ENCODE measurements around the gene WNK1. TPM values are rescaled to one million over a fixed set of nuclear protein-coding genes. Genes with fewer than 3 reads are reported as not detected.

WNK1 gene
- total RNA-seq, 1 experiment from 2014 or later, result 183 TPM

DNA sequence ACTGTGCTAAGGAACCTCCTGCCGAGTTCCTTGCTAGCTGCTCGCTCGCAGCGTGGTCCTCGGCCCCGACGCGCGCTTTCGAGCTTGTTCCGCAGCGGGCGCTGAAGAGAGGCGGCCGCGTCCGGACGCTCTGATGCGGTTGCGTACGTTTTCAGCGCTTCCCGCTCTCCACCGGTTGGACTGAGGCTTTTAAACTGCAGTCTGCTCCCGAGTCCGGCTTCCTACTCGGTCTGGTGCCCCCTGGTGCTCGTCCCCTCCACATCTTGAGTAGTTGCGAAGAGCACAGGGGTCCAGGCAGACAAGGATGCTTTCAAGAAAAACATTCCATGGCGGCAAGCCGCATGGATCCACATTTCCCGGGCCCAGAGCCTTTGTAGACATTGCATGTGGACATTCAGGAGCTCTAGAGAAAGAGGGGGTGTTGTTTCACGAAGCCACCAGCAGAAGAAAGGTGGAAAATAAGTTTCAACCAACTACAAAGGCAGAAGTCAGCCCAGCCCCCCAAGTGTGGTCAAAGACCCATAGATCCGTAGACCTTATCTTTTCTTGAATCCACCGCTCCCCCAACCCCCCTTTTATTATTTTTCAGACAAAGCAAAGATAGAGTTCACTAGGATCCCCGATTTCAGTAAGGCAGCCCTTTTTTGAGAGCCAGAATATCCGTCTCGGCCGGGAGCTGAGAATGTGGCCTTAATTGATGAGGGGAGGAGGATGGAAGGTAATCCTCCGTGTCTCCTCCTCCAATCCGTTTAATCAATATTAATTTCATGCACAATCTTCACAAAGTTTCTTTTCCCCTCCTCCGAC is 984 bp upstream of the WNK1 start:
- Histone ChIP-seq H3K79me2 (ENCODE audit: low read length) (peaks cover 40% of the 10 kb centered on the region), H2AFZ (ENCODE audit: low read length) (peak overlapping the region; percentile 79), H3K9ac (ENCODE audit: low read length) (peak overlapping the region; percentile 79)

DNA sequence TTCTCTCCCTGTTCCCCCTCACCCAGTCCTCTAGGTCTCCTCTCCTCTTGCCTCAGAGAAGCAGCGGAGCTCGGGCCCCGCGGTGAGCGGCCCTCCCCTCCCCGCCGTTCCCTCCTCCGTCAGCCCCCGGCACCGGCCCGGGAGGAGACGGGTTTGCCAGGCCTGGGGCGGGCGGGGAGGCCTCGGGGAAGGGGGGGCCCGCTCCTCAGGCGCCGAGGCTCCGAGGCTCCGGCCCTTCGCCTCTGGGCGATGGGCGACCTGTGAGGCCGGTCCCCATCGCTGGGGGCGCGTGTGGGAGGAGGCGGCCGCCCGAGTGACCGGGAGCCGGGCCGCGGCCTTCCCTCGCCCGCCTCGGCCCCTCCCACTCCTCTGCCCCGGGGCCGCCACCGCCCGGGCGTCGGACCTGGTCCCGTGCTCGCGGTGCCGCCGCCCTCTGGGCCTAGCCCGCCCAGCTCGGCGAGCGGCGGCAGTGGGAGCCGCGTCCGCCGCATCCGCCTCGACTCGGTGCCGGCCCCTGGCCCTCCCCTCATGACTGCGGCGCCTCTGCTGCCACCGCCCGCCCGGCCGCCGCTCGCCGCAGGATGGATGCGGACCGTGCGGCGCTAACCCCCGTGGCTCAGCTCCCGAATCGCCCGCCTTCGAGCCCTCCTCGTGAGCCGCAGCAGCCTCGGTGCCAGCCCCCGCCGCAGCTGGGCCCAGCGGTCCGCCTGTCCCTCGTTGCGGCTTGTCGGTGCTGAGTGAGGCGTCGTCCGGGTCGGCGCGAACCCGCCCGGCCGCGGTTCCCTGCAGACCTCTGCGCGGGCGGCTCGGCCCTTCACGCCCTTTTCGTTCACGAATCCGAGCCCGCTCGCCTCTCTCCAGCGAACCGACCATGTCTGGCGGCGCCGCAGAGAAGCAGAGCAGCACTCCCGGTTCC is 574 bp downstream of the WNK1 start:
- Histone ChIP-seq H3K27ac (ENCODE audit: low read length) (peak overlapping the region; percentile 73), H3K4me1 (ENCODE audit: low read length) (peaks cover 46% of the 10 kb centered on the region), H4K20me1 (ENCODE audit: insufficient read depth, low read depth, low read length) (peaks cover 43% of the 10 kb centered on the region), H3K9me2 (replicated peaks; ENCODE audit: insufficient read depth, low read length) (no peaks in the 10 kb centered on the region), H3K9ac (ENCODE audit: low read length) (peak overlapping the region; percentile 91), H3K4me2 (ENCODE audit: low read depth, low read length, poor library complexity, severe bottlenecking) (peak overlapping the region; percentile 81), H2AFZ (ENCODE audit: low read length) (no peak overlapping the region), H3K9me3 (ENCODE audit: low read length) (no peaks in the 10 kb centered on the region), H3K36me3 (ENCODE audit: insufficient read depth, low read length) (peaks cover 20% of the 10 kb centered on the region), H3K79me2 (ENCODE audit: low read length) (peaks cover 56% of the 10 kb centered on the region), H3K27me3 (ENCODE audit: low read length) (no peaks in the 10 kb centered on the region), H3K4me3 (ENCODE audit: low read length) (peak overlapping the region; percentile 99)
- peak; percentile 72 for DNase-seq

More for the DNA sequence above, 984 bp upstream of the WNK1 start:
- Histone ChIP-seq H3K4me1 (ENCODE audit: low read length) (peaks cover 37% of the 10 kb centered on the region), H3K27ac (ENCODE audit: low read length) (peak overlapping the region; percentile 92), H3K27me3 (ENCODE audit: low read length) (no peaks in the 10 kb centered on the region), H3K36me3 (ENCODE audit: insufficient read depth, low read length) (peaks cover 13% of the 10 kb centered on the region), H3K9me3 (ENCODE audit: low read length) (no peaks in the 10 kb centered on the region), H4K20me1 (ENCODE audit: insufficient read depth, low read depth, low read length) (peaks cover 33% of the 10 kb centered on the region), H3K4me2 (ENCODE audit: low read depth, low read length, poor library complexity, severe bottlenecking) (peak overlapping the region; percentile 81), H3K9me2 (replicated peaks; ENCODE audit: insufficient read depth, low read length) (no peaks in the 10 kb centered on the region), H3K4me3 (ENCODE audit: low read length) (peak overlapping the region; percentile 99)
- peak; percentile 98 for DNase-seq

DNA sequence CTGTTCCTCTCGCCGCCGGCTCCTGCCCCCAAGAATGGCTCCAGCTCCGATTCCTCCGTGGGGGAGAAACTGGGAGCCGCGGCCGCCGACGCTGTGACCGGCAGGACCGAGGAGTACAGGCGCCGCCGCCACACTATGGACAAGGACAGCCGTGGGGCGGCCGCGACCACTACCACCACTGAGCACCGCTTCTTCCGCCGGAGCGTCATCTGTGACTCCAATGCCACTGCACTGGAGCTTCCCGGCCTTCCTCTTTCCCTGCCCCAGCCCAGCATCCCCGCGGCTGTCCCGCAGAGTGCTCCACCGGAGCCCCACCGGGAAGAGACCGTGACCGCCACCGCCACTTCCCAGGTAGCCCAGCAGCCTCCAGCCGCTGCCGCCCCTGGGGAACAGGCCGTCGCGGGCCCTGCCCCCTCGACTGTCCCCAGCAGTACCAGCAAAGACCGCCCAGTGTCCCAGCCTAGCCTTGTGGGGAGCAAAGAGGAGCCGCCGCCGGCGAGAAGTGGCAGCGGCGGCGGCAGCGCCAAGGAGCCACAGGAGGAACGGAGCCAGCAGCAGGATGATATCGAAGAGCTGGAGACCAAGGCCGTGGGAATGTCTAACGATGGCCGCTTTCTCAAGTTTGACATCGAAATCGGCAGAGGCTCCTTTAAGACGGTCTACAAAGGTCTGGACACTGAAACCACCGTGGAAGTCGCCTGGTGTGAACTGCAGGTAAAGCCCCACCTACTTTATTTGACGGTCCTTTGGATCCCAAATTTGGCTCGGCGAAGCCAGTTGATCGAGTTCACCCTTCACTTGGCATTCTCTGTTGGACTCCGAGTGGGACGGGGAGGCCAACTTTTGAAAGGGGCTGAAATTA is 1.5 kb downstream of the WNK1 start:
- Histone ChIP-seq H3K4me1 (ENCODE audit: low read length) (peaks cover 46% of the 10 kb centered on the region), H3K9me3 (ENCODE audit: low read length) (no peaks in the 10 kb centered on the region), H3K4me2 (ENCODE audit: low read depth, low read length, poor library complexity, severe bottlenecking) (peak overlapping the region; percentile 81), H3K9ac (ENCODE audit: low read length) (peak overlapping the region; percentile 91), H4K20me1 (ENCODE audit: insufficient read depth, low read depth, low read length) (peaks cover 43% of the 10 kb centered on the region), H3K9me2 (replicated peaks; ENCODE audit: insufficient read depth, low read length) (no peaks in the 10 kb centered on the region), H3K27me3 (ENCODE audit: low read length) (no peaks in the 10 kb centered on the region), H3K4me3 (ENCODE audit: low read length) (peak overlapping the region; percentile 99), H2AFZ (ENCODE audit: low read length) (no peak overlapping the region), H3K79me2 (ENCODE audit: low read length) (peaks cover 65% of the 10 kb centered on the region), H3K36me3 (ENCODE audit: insufficient read depth, low read length) (peaks cover 20% of the 10 kb centered on the region), H3K27ac (ENCODE audit: low read length) (peak overlapping the region; percentile 73)
- DNase-seq, result peak; percentile 75

DNA sequence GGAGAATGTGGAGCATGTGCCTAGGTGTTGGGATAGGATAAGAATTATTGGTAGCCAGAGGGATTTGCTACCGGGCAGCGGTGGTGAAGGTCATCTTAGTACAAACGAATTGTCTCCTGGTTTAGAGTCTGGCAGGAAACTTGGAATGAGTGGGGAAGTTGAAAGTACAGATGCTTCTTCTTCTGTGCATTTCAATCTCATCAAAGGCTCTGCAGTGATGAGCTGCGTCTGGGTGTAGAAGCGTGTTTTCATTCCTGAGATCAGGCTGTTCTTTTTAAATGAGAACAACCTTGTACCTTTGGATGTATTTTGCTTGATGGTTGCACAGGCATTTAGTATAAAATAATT is 2.1 kb downstream of the WNK1 start:
- Histone ChIP-seq H3K27ac (ENCODE audit: low read length) (peak overlapping the region; percentile 73), H3K36me3 (ENCODE audit: insufficient read depth, low read length) (peaks cover 20% of the 10 kb centered on the region), H4K20me1 (ENCODE audit: insufficient read depth, low read depth, low read length) (peaks cover 43% of the 10 kb centered on the region), H3K79me2 (ENCODE audit: low read length) (peaks cover 71% of the 10 kb centered on the region), H3K9me3 (ENCODE audit: low read length) (no peaks in the 10 kb centered on the region), H3K4me1 (ENCODE audit: low read length) (peaks cover 46% of the 10 kb centered on the region), H3K9ac (ENCODE audit: low read length) (peak overlapping the region; percentile 91), H3K9me2 (replicated peaks; ENCODE audit: insufficient read depth, low read length) (no peaks in the 10 kb centered on the region), H3K4me3 (ENCODE audit: low read length) (peak overlapping the region; percentile 99), H3K27me3 (ENCODE audit: low read length) (no peaks in the 10 kb centered on the region), H2AFZ (ENCODE audit: low read length) (no peak overlapping the region), H3K4me2 (ENCODE audit: low read depth, low read length, poor library complexity, severe bottlenecking) (peak overlapping the region; percentile 81)
- DNase-seq, result peak; percentile 61

DNA sequence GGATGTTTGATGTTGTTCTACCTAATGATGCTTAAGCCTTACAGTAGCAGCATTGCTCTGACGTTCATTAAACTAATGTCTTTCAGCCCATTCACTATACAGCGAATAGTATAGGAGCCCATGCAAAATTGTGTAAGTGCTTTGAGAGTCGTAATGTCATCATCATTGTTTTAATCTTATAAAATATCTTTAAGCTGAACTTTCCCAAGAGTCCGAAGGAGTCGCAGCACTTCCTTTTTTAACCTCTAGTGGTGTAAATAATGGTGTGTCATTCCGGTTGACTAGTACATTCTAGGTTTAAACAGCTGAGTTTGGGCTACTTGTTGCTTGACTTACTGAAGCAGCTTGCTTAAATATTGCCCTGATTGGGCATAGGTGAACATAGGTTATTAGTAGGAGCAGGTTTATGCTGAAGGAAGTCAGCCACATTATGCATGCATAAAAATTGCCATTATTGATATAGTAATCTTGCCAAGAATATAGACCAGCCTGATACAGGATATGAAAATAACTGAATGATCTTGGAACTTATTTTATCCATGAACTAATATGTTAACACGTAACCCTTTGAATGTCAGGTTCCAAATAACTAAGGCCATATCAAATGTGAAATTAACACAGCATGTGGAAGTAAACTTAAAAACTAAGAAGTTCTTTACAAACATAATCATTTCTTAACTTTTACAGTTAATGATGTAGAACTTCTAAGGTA is 2.6 kb downstream of the WNK1 start:
- Histone ChIP-seq H3K79me2 (ENCODE audit: low read length) (peaks cover 76% of the 10 kb centered on the region), H3K9me2 (replicated peaks; ENCODE audit: insufficient read depth, low read length) (no peaks in the 10 kb centered on the region), H2AFZ (ENCODE audit: low read length) (no peak overlapping the region), H3K27ac (ENCODE audit: low read length) (peak overlapping the region; percentile 73), H4K20me1 (ENCODE audit: insufficient read depth, low read depth, low read length) (peaks cover 43% of the 10 kb centered on the region), H3K27me3 (ENCODE audit: low read length) (no peaks in the 10 kb centered on the region), H3K4me1 (ENCODE audit: low read length) (peaks cover 43% of the 10 kb centered on the region), H3K4me2 (ENCODE audit: low read depth, low read length, poor library complexity, severe bottlenecking) (peak overlapping the region; percentile 81), H3K4me3 (ENCODE audit: low read length) (peak overlapping the region; percentile 99), H3K9ac (ENCODE audit: low read length) (peak overlapping the region; percentile 91), H3K36me3 (ENCODE audit: insufficient read depth, low read length) (peaks cover 20% of the 10 kb centered on the region), H3K9me3 (ENCODE audit: low read length) (no peaks in the 10 kb centered on the region)
- DNase-seq, result peak; percentile 73

DNA sequence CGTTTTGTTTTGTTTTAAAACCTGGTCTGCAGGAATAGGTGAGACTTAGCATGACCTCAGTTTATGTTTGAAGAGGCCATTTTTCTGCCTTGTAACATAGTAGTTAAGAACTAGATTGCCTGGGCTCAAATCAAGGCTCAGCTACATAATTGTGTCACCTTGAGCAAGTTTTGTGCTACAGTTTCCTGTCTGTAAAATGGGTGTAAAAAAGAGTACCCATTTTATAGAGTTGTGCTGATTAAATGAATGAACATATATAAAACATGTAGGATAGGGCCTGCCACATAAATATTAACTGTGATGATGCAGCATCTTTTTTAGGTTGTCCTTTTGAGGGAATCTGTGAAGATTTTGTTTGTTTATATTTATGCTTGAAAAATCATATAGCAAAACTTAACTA is 7.2 kb downstream of the WNK1 start:
- H3K4me2 ChIP-seq (ENCODE audit: low read depth, low read length, poor library complexity, severe bottlenecking), result no peak overlapping the region
- no peak overlapping the region for H2AFZ ChIP-seq (ENCODE audit: low read length)
- peaks cover 27% of the 10 kb centered on the region for H4K20me1 ChIP-seq (ENCODE audit: insufficient read depth, low read depth, low read length)
- H3K9me3 ChIP-seq (ENCODE audit: low read length), result no peaks in the 10 kb centered on the region
- no peak for DNase-seq
- no peak overlapping the region for H3K4me3 ChIP-seq (ENCODE audit: low read length)
- peaks cover 17% of the 10 kb centered on the region for H3K36me3 ChIP-seq (ENCODE audit: insufficient read depth, low read length)
- no peaks in the 10 kb centered on the region for H3K27me3 ChIP-seq (ENCODE audit: low read length)
- H3K79me2 ChIP-seq (ENCODE audit: low read length), result peaks cover 98% of the 10 kb centered on the region
- no peaks in the 10 kb centered on the region for H3K9me2 ChIP-seq (replicated peaks; ENCODE audit: insufficient read depth, low read length)
- no peak overlapping the region for H3K27ac ChIP-seq (ENCODE audit: low read length)
- peaks cover 41% of the 10 kb centered on the region for H3K4me1 ChIP-seq (ENCODE audit: low read length)
- no peak overlapping the region for H3K9ac ChIP-seq (ENCODE audit: low read length)

DNA sequence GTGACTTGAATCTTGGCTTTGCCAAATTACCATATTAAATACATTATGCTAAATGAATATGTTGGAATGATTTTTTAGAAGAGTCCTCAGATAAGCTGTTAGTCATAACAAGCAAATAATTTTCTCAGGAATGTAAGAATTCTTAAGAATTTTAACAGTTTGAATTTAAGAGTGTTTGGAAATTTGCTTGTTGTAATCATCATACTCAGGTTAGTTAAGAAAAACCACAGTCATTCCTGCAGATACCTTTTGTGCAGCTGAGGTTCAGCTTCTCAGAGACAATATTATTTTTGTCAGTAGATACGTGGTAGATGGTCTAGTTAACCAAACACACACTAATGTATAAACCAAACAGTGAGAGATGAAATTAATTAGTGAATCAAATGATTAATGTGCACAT is 8.9 kb downstream of the WNK1 start:
- Histone ChIP-seq H3K4me3 (ENCODE audit: low read length) (no peak overlapping the region), H3K4me2 (ENCODE audit: low read depth, low read length, poor library complexity, severe bottlenecking) (no peak overlapping the region), H4K20me1 (ENCODE audit: insufficient read depth, low read depth, low read length) (peaks cover 11% of the 10 kb centered on the region; the same call in 1 of the 2 replicates)

More for the DNA sequence above, 8.9 kb downstream of the WNK1 start:
- Histone ChIP-seq H3K36me3 (ENCODE audit: insufficient read depth, low read length) (peaks cover 8% of the 10 kb centered on the region), H3K27me3 (ENCODE audit: low read length) (no peaks in the 10 kb centered on the region), H2AFZ (ENCODE audit: low read length) (no peak overlapping the region), H3K4me1 (ENCODE audit: low read length) (peaks cover 28% of the 10 kb centered on the region), H3K79me2 (ENCODE audit: low read length) (peaks cover 98% of the 10 kb centered on the region), H3K9ac (ENCODE audit: low read length) (no peak overlapping the region), H3K9me3 (ENCODE audit: low read length) (no peaks in the 10 kb centered on the region), H3K9me2 (replicated peaks; ENCODE audit: insufficient read depth, low read length) (no peaks in the 10 kb centered on the region), H3K27ac (ENCODE audit: low read length) (no peak overlapping the region)
- DNase-seq, result no peak

Data from Karpas-422 (cell line).